Measurements from ENCODE around the gene YLPM1. TPM values are rescaled to one million over a fixed set of nuclear protein-coding genes. Genes with fewer than 3 reads are reported as not detected.

Gene YLPM1
- total RNA-seq, 1 donor from 2014 or later = 84.6 TPM

DNA sequence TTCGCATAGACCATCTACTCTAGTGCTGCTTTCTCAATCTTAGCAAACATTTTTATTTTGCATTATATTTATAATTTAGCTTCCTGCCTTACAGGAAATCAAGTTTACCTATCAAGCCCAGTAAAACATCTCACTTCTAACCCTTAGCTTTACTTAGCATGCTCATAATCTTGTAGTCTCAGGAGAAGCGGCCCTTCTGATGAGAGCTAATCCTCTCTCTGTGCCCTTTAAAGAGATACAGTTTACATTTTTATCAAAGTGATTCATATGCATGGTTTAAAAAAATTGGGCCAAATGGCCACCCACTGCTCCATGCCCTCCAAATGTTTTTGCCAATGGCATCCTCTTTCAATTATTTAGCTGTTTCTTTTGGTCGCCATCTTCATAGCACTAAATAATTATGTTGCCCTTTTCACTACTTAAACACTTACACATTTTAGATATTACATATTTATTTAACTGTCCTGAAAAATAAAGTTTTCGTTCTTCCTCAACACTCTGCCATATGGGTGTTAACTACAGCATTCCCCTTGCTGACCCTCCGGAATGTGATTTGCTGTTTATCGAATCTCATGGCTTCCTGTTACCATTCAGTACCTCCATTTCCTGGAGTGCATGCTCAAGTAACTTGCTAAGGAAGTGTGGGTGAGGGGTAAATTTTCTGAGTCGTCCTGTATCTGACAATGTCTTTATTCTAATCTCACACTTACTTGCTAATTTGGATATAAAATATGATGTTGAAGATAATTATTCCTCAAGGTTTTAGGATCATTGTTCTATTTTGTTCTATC, 29.3 kb downstream of the YLPM1 start:
- intact Hi-C loops (cut with micrococcal nuclease) = loop anchor here (1.0 kb wide), 2 partner anchors 29 to 183 kb away; partner anchors contain the start of gene YLPM1

DNA sequence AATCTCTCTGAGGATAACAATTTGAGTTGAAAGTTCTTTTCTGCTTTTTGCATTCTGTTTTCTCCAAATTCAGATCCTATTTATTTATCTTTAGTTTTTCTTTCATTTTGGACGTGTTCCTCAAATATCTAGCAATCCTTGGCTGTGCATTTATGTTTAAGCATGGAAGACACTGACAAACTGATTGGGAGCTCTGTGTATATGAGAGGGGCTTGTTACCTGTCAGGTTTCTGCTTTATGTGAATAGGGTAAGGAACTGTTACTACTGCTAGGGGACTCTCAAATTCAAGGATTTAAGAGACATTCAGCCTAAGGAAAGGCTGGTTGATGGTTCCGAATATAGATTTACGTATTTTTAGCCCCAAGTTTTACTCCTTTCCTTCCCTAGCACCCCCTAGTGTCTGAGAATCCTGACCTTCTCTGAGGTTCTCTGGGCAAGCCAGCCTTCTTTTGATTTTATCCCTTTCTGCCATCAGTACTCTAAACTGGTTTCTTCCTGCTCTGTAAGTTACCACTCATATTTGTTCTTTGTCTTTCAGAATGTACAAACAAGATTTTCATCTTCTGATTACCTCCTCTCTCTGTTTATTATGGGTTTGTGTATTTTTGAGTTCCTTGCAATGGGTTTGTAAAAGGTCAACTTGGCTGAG, 30.5 kb downstream of the YLPM1 start:
- intact Hi-C loops (cut with micrococcal nuclease) = loop anchor here (1.0 kb wide), 1 partner anchor 184 kb away; no protein-coding TSS in a partner anchor

DNA sequence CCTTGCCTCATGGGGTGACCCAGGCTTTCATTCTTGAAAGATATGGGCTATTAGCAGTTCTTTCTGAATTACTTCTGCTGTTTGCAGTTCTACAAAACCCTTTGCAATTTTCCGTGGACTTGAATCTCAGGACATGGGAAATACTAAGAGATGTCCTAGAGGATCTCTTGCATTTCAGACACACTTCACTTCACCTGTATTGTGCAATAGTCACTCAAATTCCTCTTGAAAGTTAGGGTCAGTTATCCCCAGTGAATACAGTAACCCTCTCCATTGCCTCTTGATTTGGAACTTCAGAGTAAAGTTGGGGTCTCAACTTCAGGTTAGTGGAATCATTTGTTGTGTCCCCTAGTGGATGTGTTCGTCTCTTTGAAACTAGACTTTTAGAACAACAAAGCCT, 31.8 kb downstream of the YLPM1 start:
- intact Hi-C loops (cut with micrococcal nuclease) = no loop called here

DNA sequence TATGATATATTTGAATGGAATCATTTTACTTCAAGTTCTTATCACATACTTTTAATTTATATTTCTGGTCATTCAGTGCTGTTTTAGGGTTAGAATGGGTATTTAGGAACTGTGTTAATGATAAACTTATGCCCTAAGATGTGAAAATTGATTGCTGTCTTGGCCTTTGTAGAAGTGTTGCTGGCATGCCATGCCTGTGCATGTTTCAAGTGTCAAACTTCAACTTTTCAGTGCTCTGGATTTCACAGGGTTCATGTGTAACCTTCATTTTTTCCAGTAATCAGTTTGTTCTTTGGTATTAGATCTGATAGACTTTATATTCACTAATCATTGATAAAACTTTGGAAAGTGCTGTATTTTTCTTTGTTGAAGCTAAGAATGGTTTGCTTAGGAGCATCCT, 36.6 kb downstream of the YLPM1 start:
- intact Hi-C loops (cut with micrococcal nuclease) = no loop called here

DNA sequence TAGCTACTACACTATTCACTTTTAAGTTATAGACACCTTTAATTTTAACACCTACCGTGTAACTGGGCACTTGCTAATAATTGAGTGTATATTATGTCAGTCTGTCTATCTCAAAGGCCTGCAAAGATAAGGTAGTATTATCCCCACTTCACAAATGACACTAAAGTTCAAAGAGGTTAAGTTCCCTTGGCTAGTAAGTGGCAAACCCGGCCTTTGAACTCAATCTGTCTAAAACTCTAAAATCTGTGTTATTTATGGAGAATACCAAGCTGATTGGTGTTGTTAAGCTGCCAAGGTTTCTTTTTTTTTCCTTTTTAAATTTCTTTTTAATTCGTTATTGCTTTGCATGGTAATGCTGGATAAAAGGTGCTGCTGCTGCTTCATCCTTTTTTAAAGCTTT, 37.7 kb downstream of the YLPM1 start:
- intact Hi-C loops (cut with micrococcal nuclease) = no loop called here

DNA sequence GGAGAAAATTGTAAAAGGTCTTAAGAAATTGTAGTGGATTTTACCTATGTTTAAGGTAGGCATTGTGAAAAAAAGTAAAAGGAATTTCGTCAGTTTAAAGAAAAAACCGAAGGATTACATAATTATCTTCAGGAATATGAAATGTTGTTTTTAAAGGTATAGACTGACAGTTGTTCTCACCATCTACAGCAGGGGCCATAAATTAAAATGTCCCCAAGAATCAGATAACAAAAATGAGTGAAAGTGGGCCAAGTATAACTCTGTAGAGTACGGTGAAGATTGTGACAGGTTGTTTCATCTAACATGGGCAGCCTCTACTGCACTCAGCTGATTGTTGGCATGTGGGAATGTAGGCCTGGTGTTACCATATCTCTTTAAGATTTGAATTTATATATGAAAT, 38.3 kb downstream of the YLPM1 start:
- intact Hi-C loops (cut with micrococcal nuclease) = no loop called here

DNA sequence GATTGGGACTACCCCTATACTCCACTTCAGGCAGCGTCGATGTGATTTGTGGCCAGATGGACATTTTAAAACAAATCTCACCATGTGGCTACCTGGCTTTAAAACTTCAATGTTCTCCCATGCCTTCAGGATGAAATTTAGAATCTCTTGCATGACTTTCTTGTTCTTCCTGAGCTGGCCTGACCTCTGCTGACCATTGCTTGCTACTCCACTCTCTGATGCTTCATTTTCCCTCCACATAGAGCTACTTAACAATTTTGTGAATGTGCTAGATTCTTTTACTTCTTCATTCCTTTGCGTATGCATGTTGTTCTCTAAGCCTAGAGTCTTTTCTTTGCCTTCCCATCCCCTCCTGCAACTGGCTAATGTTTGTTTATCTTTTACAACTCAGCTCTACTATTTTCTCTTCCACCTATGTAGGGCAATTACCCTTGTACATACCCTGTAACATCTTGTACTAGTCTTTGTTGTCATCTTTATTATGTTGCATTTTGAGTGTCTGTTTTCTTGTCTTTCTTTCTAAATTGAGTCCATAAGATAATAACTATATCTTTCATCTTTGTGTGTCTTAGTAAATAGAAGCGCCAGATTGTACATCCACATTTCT, 41.2 kb downstream of the YLPM1 start:
- intact Hi-C loops (cut with micrococcal nuclease) = loop anchor here (1.0 kb wide), 2 partner anchors 195 to 442 kb away; no protein-coding TSS in a partner anchor

DNA sequence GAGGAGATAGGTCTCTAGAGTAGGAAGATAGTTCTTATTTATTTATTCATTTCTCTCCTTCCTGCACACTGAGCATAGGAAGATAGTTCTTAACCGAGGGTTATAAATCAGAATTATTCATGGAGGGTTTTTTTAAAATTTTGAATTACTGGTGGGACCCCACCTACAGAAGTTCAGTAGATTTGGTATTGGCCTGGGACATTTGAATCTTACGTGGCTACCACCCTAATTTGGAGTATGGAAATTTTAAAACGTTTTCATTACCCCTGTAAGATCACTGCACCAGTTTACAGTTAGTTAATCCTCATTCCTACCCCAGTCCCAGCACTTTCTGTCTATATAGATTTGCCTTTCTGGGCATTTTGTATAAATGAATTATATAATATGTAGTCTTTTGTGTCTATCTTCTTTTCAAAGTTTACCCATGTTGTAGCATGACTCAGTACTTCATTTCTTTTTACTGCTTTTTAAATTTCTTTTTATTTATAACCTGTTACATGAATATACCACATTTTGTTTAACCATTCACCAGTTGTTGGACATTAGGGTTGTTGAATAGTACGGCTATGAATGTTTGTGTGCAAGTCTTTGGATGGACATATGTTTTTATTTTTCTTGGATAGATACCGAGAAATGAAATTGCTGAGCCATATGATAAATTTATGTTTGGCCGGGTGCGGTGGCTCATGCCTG, 44.9 kb downstream of the YLPM1 start:
- intact Hi-C loops (cut with micrococcal nuclease) = no loop called here

DNA sequence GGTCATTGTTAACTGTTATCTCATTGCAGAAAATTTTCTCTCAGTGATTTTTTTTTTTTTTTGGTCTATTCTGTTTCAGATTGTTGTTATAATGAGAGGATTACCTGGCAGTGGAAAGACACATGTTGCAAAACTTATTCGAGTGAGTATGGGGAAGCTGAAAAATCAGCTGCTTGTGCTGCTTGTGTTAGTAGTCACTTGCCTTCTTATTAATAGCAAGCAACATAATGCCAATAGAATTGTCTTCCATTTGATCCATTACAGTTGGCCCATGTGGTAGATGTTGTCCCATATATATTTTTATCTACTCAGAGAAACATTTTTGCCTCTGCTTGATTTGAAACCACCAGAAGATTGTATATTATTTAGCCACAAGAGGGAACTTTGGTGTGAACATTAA, 53.0 kb downstream of the YLPM1 start:
- intact Hi-C loops (cut with micrococcal nuclease) = no loop called here

DNA sequence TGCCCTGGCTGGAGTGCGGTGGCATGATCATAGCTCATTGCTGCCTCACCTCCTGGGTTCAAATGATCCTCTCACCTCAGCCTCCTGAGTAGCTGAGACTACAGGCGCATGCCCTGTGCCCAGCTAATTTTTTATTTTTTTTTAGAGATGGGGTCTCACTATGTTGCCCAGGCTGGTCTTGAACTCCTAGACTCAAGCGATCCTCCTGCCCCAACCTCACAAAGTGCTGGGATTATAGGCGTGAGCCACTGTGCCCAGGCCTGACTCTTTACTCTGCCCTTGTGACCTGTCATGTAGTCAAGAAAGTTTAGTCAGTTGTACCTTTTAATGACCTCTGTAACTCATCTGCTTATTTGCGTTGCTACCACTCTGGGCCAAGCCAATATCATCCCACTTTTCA, 57.2 kb downstream of the YLPM1 start:
- intact Hi-C loops (cut with micrococcal nuclease) = no loop called here

DNA sequence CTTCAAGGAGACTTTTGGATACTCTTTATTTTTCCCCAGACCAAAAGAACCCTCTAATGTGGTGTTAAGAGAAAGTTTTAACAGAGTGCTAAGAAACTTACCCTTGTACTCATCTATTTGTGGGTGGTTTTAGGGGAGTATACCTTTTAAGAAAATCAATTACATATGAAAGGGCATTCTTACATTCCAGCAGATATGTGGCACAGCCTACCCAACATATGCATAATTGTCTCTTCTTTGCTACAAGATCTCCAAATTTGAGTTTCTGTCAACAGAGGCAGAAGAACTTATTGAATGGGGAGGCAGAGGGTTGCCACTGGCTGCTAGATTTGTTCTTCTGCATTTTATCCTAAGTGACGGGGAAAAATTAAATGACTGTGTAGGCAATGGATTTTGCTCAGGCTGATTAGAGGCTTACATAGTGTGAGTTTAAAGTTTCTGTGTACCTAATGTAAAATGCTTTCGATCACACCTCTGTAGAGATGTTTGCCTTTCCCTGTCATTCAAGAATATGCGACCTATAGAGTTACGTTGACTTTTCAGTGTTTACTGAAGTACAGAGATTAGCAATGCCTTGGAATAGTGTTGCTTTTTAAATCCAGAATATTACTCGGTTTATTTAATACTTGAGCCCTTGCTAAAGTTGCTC, 58.3 kb downstream of the YLPM1 start:
- intact Hi-C loops (cut with micrococcal nuclease) = no loop called here

DNA sequence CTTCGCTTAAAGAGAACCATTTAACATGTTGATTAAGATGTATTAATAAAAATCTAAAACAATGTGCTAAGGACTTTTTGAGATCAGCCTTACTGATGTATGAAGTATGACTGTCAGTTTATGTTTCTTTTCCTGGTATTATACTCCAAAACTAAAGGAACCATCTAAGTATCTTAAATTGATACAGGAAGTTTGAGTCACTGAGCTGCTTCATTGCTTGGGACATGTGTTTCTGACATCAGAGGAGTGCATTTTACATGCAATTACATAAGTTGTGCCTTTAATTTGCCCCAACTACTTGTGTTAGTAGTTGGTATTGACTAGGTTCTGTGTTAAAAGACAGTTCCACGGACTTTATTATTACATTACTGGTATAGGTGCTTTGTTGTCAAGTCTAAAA, 61.9 kb downstream of the YLPM1 start:
- intact Hi-C loops (cut with micrococcal nuclease) = no loop called here

DNA sequence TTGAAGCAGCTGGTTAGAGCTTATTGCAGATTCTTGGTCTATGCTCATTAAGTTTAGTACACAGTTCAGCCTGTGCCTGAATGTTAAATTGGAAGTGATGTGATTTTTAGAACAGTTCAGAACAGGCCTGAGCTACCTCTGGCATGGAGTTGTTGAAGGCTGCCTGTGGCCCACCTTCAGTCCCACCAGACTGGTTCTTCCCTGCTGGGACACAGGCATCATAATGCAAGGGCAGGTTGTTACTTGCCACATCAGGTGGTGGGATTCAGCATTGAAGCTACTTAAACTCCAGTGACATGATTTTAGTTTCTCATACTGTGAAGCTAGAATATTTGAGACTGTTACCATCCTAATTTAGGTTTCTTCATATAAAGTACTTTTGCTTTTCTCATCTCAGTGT, 63.5 kb downstream of the YLPM1 start:
- intact Hi-C loops (cut with micrococcal nuclease) = no loop called here

DNA sequence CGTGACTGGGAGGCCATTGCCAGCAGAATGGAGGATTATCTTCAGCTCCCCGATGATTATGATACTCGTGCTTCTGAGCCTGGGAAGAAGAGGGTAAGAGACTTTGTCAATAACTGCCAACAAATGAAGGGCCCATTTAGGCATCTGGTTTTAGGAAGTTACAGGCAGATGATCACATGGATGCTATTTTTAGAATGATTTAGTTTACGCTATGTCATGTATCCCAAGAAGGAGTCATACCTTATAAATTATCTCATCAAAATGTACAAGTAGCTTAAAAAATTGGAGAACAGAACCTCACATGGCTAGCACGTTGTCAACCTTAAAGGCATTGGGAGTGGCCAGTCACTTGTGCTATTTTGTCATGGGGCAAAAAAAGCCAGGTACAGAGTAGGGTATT, 66.1 kb downstream of the YLPM1 start:
- intact Hi-C loops (cut with micrococcal nuclease) = no loop called here

DNA sequence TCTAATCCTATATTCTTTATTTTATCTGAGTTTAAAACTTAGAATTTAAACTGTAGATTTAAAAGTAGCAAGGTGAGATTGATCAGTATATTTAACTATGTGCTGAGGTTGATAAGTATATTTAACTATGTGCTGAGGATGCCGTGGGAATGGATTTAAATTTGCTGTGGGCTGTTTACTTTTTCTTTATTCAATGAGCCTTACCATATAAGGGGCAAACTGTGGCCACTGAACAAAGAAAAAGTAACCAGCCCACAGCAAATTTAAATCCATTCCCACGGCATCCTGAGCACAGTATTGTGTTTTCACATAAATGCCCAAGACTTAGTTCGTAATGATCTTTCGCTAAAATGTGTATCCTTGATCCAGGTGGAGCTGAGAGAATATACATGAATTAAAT, 69.7 kb downstream of the YLPM1 start:
- intact Hi-C loops (cut with micrococcal nuclease) = no loop called here

DNA sequence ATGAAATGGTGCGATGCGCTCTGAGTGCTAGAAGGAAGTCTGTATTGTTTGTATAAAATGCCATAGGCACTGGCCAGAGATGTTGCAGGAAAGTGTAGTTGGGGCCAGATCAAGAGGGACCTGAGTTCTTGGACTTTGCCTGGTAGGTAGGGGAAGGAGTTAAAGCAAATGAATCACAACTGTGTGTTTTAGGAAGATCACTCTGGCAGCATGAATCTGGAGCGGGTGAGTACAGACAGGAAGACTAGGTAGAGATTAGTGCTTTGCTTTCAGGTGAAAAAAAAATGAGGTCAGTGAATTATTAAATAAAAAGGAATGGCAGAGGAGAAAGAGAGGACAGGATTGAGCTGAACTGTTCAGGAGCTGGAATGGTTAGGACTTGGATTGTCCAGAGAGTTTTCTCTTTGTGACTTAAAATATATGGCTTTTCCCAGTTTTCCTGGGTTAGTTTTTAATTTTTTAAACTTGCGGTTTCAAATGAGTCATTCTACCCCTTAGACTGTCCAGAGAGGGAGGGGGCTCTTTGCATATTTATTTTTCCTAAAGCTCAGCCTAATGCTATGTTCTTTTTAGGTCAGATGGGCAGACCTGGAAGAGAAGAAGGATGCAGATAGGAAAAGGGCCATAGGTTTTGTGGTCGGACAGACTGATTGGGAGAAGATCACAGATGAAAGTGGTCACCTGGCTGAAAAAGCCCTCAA, 71.7 kb downstream of the YLPM1 start:
- intact Hi-C loops (cut with micrococcal nuclease) = no loop called here

DNA sequence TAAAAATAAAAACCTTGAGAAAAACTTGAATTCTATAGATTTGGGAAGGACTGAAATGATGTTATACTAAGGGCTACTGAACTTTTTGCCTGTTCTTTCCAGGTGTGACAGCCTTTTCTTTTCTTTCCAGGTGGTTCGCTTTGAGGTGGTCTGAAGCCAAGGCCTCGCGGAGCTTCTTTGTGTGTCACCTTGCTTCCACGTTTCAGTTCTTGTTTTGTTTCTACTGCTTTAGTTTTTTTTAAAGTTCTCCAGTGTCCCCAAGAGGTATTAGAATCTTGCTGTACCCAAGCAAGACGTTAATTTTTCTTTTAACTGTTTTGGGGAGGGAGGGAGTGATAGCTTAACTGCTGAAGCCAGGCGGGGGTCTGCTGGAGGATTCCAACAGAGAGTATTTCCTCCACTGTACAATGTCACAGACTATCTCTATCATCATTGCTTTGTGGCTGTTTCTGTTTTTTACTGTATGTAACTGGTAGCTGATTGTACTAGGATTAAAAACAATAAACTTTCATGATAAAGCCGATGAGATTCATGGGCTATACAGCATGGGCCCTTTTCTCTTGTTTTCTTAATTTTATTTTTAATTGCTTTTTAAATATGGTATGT, 72.6 kb downstream of the YLPM1 start:
- intact Hi-C loops (cut with micrococcal nuclease) = loop anchor here (1.0 kb wide), 1 partner anchor 226 kb away; no protein-coding TSS in a partner anchor

DNA sequence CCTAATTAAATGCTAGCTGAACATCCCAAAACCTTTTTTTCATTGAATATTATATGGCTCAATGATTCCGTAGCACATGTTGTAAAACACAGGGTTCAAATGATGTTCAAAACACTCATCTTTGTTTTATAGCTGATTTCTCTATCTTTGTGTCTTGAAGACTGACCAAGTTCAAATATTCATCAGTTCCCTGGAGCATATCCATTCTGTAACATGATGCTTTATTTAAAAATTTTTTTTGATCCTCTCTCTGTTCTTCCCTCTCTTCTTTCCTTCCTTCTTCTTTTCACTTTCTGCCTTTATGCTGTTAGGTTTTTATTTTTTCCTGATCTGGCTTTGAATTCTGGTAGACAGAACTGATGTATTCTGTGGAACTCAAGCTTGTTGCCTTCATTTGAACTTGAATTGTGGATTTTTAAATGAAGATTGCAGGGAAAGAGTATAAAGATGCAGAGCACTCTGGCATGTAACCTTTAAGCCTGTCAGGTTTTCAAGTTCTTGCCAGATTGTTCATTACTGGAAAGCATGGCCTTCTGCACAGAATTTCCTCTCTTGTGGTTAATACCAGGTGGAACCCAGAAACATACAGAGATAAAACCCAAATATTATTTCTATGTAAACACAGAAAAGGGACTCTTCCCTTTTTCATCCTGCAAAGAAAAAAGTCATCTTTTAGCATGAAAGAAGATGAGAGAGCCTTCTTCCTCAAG, 73.3 kb downstream of the YLPM1 start:
- intact Hi-C loops (cut with micrococcal nuclease) = loop anchor here (1.0 kb wide), 1 partner anchor 227 kb away; no protein-coding TSS in a partner anchor

DNA sequence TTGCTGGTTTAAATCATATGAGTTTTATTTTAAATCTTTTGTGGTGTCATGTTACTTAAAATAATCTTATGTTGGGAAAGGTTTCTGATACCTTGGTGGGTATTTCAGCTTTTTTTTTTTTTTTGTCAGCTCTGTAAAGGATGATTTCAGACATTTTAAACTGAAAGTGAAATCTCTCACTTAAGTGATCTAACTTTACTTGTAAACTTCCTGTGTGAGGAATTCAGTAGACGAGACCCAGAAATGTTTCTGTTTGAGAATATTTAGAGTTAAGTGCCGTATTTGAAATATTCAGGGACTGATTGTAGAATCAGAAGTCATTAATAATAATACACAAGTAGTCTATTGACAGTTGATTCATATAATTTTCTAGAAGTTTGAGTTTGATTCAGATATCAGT, 75.0 kb downstream of the YLPM1 start:
- intact Hi-C loops (cut with micrococcal nuclease) = loop anchor here (1.0 kb wide), 4 partner anchors 8 to 75 kb away; partner anchors contain the start of gene YLPM1
